Stimulated activated CD4-positive, alpha-beta T cell treated with anti-CD3 and anti-CD28 coated beads, Interleukin-2, amount 100 ng/mL, for 48 hours (primary cell): ENCODE results near the gene ZNF496.
A peak's percentile ranks its signal among the peaks of the same experiment; 100 is the strongest.
"Not testable (repeated sequence)": the region's sequence is repeated elsewhere in the genome, so short reads cannot be mapped to it uniquely, and the experiment has no call there.

Experiments used
- DNase-seq, 2 donors: peaks; one replicate each; pipeline ENCODE4 v3.0.0-alpha.2; 2020

ZNF496 gene

DNA sequence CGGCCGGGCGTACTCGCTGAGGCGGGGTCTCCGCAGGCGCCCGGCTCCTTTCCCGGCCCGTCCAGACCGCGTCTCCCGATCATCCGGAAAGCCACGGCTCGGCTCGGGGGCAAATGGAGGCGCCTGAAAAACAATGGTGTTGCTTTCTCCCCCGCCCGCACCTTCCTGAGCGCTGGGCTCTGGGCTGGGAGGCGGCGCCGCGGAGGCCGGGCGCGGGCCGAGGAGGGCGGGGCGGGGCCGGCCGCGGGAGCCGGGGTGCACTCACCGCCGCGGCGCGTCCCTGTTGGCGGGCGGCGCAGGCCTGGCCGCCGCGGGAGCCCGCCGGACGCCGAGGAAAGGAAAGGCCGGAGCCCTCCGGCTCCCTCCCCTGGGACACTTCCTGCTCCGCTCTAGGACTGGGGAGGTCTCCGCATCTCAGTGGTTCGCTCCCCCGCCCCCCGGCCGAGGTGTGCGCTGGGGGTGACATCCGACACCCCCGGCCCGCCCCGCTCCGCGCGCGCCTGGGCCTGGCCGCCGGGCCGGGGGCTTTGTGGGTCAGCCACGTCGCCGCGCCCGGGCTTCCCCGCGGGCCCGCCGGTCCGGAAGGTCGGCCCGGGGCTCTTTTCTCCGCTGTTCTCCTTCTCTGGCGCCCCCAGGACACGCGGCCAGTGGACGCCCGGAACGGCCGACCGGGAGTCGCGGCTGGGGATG, at the start of gene ZNF496:
Gene ZNF496, minus strand, starts transcription at position 343 of the 690 bp plus-strand sequence. CDS start 2,289 bp downstream, outside the sequence.
- peak; percentile 36 to 41 for DNase-seq

DNA sequence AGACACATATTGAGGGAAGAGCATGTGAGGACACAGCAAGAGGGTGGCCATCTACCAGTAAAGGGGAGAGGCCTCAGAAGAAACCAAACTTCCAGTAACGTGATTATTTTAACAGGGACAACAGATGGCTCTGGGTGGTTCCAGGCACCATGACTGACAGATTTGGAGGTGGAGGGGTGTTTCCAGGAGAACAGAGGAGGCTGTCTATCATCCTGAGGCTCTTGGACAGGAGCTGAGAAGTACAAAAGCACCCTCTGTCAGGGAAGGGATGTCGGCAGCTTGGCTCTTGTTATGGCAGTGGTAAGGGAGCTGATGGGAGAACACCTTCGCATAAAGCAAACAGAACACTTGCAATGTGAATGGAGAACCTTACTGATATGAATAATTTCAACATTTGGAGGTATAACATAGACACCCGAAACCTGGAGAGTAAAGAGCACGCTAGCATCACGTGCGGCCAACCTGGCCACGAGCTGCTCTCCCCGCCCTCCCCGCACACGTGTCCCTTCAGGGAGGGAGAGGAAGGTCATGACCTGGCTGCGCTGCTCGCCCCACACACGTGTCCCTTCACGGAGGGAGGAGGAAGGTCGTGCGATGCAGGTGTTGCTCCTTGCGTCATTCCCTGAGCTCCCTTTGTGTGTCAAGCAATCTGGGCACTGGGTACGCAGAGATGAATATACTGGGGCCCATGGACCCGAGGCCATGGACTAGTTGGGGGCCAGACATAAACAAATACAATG, 46.8 kb upstream of the ZNF496 start:
- no peak for DNase-seq

GRCh38 chr1:247377656-247378055, 46.0 kb upstream of the ZNF496 start:
- DNase-seq, result not testable (repeated sequence)

DNA sequence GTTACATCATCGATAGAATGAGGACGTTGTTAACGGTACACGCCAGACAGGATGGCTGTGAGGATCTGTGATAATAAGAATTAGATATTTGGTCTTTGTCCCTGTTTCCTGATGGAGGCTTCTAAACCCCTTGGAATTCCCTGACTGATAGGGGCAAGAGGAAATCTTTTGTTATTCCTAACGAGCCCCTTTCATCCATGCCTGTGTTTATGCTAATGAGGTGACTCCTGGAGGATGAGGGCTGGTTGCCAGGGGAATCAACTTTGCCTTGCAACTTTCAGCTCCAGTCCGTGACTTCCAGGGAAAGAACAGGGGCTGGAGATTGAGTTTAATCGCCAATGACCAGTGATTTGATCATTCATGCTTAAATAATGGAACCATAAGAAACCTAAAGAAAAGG, 45.0 kb upstream of the ZNF496 start:
- DNase-seq, result no peak

DNA sequence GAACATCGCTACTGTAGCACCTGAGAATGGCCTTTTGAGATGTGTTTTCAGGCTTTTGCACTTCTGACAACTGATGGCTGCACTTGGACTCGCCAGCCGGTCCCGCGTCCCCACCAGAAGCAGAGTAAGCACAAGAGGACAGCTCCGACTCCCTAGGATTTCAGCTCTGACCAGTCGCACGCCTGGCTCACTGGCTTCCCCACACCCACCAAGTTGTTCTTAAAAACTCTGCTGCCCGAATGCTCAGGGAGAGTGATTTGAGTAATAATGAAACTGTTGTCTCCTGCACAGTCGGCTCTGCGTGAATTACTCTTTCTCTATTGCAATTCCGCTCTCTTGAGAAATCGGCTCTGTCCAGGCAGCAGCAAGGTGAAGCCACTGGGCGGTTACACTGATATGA, 44.1 kb upstream of the ZNF496 start:
- DNase-seq, result no peak

DNA sequence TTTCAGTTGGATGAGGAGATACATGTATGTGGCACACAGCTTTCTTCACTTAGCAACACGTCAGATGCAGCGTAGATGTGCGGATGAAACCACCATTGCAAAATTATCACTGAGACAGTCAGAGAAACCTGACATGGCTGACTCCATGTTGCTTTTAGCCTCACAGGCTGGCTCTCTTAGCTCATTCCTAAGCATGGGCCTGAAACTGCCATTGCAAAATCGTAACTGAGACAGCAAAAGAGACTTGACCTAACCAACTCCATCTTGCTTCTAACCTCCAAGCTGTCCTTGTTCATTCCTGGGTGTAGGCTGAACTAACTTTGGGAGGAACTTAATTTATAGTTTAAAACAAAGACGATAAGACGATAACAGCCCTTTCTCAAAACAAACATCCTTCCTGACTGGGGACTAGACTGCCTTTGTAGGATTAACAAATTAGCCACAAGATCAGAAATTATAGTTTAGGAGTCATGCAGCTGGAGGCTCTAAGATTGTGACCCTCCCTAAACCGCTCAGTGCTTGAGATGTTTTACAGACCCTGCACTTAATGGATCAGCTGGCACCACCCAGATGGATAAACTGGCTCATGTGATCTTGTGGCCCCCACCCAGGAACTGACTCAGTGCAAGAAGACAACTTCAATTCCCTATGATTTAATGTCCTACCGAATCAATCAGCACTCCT, 43.1 kb upstream of the ZNF496 start:
- DNase-seq, result not testable (repeated sequence)

DNA sequence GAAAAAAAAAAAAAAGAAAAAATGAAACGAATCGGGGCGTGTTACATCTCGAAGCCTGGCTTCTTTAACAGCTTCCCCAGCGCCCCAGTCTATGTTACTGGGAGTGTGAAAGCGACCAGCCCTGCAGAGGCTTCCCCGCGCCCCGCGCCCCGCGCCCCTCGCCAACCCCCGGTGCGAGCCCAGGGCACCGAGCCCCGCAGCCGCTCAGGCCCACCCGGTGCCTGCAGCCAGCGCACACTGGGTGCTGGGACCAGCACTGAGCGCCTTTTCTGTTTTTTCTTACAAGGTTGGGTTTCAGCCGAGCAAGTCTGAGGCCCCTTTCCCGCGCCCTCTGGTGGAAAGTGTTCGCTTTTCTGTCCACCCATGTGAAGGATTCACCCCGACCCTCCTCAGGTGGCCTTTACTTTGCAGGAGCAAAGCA, 42.1 kb upstream of the ZNF496 start:
- DNase-seq, result peak; percentile 45 to 52

- no peak for DNase-seq
Measured at GRCh38 chr1:247371801-247372259, 40.2 kb upstream of the ZNF496 start.

DNA sequence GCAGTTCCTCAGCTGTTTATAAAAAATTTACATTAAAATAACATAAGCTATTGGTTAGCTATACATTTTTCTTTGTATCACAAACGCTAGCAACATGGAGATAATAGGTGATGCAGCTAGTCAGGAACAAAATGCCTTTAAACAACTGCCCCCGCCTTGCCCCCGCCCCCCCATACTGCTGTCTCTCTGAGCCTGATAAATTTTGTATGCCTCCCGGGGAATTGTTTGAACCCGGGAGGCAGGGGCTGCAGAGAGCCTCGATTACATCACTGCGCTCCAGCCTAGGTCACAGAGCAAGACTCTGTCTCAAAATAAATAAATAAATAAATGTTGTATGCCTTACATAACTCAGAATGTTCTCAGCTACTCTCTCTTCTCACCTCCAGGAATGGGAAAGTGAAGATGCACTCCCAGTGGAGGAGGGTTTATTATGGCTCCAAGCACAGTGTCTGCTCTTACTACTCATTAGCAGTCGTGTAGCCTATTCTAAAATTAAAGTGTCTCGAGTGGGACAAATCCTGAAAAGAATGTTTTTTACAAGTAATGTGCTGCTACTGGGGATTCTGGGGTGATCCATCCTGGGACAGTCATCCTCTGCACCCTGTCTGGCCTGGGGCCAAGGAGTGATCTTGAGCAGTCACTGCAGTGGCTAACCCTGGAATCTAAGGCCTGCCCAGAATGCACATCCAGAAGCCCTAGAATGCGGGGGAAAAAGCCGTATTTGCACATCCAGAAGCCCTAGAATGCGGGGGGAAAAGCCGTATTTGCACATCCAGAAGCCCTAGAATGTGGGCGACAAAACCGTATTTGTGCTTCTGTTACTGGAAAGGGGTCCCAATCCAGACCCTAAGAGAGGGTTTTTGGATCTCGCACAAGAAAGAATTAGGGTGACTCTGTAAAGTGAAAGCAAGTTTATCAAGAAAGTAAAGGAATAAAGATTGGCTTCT, 39.4 kb upstream of the ZNF496 start:
- DNase-seq, result no peak

- no peak for DNase-seq
Measured at GRCh38 chr1:247368490-247369145, 37.0 kb upstream of the ZNF496 start.

DNA sequence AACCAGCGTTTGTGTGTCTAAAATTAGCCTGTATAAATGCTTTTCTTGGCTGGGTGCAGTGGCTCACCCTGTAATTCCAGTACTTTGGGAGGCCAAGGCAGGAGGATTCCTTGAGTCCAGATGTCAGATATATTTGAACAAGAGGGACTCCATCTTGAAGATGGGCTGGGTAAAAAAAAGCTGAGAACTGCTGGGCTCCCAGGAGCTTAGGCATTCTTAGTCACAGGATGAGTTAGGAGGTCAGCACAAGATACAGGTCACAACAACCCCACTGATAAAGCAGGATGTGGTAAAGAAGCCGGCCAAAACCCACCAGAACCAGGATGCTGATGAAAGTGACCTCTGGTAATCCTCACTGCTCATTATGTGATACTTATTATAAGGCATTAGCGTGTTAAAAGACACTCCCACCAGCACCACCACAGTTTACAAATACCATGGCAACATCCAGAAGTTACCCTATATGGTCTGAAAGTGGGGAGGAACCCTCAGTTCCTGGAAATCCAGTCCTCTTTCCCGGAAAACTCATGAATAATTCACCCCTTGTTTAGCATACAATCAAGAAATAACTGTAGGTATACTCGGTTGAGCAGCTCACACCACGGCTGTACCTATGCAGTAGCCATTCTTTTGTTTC, 36.2 kb upstream of the ZNF496 start:
- DNase-seq, result no peak

DNA sequence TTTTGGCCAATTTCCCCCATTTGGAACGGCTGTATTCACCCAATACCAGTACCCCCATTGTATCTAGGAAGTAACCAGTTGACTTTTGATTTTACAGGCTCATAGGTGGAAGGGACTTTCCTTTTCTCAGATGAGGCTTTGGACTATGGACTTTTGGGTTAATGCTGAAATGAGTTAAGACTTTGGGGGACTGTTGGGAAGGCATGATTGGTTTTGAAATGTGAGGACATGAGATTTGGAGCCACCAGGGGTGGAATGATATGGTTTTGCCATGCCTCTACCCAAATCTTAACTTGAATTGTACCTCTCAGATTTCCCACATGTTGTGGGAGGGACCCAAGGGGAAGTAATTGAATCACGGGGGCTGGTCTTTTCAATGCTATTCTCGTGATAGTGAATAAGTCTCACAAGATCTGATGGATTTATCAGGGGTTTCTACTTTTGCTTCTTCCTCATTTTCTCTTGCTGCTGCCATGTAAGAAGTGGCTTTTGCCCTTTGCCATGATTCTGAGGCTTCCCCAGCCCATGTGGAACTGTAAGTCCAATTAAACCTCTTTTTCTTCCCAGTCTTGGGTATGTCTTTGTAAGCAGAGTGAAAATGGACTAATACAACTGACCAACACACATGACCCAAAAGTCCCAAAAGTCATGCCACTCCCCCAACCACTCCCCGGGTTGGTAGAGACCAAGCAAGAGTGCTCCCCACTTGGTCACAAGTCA, 35.4 kb upstream of the ZNF496 start:
- no peak for DNase-seq

- not testable (repeated sequence) for DNase-seq
Measured at GRCh38 chr1:247366345-247366744, 34.7 kb upstream of the ZNF496 start.

GRCh38 chr1:247365023-247365422, 33.4 kb upstream of the ZNF496 start:
- no peak for DNase-seq

DNA sequence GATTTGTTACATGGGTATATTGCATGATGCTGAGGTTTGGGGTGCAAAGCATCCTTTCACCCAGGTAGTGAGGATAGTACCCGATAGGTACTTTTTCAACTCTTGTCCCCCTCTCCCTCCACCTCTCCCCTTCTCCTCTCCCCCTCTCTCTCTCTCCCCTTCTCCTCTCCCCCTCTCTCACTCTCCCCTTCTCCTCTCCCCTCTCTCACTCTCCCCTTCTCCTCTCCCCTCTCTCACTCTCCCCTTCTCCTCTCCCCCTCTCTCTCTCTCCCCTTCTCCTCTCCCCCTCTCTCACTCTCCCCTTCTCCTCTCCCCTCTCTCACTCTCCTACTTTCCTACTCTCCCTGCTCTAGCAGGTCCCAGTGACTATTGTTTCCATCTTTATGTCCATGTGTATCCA, 31.3 kb upstream of the ZNF496 start:
- DNase-seq, result not testable (repeated sequence)

DNA sequence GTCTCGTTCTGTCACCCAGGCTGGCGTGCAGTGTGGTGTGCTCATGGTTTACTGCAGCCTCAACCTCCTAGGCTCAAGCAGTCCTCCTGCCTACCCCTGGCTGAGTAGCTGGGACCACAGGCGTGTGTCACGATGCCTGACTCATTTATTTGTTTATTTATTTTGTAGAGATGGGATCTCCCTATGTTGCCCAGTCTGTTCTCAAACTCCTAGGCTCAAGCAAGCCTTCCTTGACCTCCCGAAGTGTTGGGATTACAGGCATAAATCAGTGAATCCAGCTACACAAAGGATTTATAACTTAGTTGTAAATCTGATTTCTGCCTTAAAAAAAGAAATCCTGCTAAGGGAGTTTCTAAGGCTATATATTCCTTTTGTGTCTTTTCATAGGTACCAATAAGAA, 30.5 kb upstream of the ZNF496 start:
- DNase-seq, result no peak

- no peak for DNase-seq
Measured at GRCh38 chr1:247360991-247361731, 29.5 kb upstream of the ZNF496 start.

DNA sequence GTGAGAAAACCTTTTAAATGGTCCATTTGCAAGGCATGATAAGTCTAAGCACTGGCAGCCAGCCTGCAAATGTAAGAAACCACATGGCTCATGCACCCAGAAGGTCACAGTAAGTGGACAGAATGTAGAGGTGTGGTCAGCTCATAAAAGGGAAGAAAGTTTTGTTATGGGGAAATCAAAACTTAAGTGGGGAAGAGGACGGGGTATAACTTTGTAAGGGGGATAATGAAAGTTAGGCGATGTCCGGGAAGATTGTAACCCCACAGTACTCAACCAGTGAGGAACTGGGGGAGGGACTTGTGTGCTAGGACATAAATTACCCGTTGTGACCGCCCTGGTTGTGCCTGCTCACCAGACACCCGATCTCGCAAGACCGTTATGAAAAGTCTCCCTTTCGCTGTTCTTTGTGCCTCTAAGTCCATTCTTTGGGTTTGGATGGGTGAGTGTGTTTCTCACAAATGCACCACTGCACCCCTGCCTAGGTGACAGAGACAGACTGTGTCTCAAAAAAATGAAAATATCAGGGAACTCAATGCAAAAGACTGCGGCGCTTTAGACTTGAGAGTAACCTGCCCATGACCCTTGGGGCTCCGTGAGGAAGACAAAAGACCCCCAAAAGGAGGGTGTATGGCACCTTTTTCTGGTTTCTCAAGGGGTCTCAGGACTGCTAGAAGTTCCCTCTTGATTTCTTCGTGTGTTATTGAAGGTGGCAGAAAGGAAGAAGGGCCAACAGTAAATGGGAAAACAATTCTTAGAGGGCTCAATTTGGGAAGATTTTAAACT, 28.6 kb upstream of the ZNF496 start:
- DNase-seq, result no peak

GRCh38 chr1:247359559-247359958, 27.9 kb upstream of the ZNF496 start:
- DNase-seq, result no peak
